ENCODE data around the gene MCM10.
"Not testable (repeated sequence)": the region's sequence is repeated elsewhere in the genome, so short reads cannot be mapped to it uniquely, and the experiment has no call there.

Gene MCM10

DNA sequence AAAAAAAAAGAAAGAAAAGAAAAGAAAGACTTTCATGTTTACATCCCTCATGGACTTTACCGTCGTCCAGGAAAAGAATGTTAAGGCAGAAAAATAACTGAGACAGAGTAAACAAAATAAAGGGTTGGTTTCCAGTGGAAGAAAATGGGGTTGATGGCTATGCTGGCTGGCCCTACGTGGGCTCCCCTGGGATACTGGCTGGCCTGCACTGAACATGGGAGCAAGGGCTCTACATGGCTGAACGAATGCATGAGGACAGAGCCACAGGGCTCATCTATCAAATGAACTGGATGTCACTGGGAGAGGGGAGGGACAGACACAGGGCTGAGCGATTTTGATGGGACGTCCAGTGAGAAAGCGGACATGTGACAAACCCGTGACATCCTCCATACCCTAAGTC is 75.3 kb downstream of the MCM10 start:
- H3K4me3 ChIP-seq (ENCODE audit: low read depth, low read length) = no peak overlapping the region
- no peak for DNase-seq (ENCODE audit: low read depth)
- TF ChIP-seq CTCF (IDR thresholded peaks at IDR 0.05; ENCODE audit: control insufficient read depth, extremely low read depth, insufficient read depth) = no peak

- no peak for TF ChIP-seq CTCF (IDR thresholded peaks at IDR 0.05; ENCODE audit: control insufficient read depth, extremely low read depth, insufficient read depth)
- H3K4me3 ChIP-seq (ENCODE audit: low read depth, low read length) = no peak overlapping the region
- no peak for DNase-seq (ENCODE audit: low read depth)
Observed at GRCh38 chr10:13238271-13239077, 77.1 kb downstream of the MCM10 start.

DNA sequence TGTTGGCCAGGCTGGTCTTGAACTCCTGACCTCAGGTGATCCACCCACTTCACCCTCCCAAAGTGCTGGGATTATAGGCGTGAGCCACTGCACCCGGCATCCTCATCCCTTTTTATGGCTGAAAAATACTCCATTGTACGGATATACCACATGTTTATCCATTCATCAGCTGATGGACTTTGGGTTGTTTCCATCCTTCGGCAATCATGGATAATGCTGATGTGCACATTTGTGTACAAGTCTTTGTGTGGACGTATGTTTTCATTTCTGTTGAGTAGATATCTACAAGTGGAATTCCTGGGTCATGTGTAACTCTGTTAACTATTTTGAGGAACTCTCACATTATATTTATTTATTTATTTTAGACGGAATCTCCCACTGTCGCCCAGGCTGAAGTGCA is 78.6 kb downstream of the MCM10 start:
- no peak overlapping the region for H3K4me3 ChIP-seq (ENCODE audit: low read depth, low read length)
- no peak for DNase-seq (ENCODE audit: low read depth)
- TF ChIP-seq CTCF (IDR thresholded peaks at IDR 0.05; ENCODE audit: control insufficient read depth, extremely low read depth, insufficient read depth) = no peak

DNA sequence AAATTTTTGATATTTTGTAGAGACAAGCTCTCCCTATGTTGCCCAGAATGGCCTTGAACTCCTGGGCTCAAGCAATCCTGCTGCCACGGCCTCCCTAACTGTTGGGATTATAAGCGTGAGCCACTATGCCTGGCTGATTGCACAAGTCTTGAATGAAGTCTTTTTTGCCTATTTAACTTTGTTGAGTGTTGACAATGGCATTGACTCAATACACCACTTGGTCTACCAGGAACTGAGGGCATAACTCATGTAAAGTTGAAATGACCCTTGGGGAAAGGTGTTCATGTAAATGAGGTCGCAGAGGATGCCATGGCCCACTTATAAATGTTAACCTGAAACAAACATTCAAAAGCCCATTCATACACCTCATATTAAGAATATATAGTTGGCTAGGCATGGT is 80.3 kb downstream of the MCM10 start:
- no peak overlapping the region for H3K4me3 ChIP-seq (ENCODE audit: low read depth, low read length)
- TF ChIP-seq CTCF (IDR thresholded peaks at IDR 0.05; ENCODE audit: control insufficient read depth, extremely low read depth, insufficient read depth) = no peak
- no peak for DNase-seq (ENCODE audit: low read depth)

DNA sequence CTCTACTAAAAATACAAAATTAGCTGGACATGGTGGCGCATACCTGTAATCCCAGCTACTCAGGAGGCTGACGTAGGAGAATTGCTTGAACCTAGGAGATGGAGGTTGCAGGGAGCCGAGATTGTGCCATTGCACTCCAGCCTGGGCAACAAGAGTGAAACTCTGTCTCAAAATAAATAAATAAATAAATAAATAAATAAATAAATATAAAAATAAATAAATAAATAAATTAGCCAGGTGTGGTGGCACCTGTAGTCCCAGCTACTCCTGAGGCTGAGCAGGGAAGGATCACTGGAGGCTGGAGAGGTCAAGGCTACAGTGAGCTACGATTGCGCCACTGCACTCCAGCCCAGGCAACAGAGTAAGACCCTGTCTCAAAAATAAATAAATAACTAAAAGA is 80.9 kb downstream of the MCM10 start:
- DNase-seq (ENCODE audit: low read depth); H3K4me3 ChIP-seq (ENCODE audit: low read depth, low read length): not testable (repeated sequence)

DNA sequence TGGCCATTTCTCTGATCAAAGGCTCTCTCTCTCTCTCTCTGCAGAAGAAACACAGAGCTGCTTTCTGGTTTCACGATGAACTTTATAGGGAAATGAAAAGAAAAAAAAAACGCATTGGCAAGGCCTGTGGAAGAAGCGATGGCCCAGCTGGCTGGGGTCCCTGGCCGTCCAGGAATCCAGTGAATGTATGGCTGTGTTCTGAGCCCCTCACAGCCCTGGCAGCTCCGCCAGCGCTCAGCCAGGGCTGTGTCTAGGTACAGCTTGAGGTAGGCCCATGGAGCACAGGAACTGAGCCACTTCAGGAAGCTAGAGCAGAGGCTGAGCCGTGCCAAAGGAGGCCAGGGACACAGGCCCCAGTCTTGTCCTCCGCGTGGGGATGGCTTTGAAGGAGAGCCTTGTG is 85.9 kb downstream of the MCM10 start:
- no peak for DNase-seq (ENCODE audit: low read depth)
- no peak for TF ChIP-seq CTCF (IDR thresholded peaks at IDR 0.05; ENCODE audit: control insufficient read depth, extremely low read depth, insufficient read depth)

DNA sequence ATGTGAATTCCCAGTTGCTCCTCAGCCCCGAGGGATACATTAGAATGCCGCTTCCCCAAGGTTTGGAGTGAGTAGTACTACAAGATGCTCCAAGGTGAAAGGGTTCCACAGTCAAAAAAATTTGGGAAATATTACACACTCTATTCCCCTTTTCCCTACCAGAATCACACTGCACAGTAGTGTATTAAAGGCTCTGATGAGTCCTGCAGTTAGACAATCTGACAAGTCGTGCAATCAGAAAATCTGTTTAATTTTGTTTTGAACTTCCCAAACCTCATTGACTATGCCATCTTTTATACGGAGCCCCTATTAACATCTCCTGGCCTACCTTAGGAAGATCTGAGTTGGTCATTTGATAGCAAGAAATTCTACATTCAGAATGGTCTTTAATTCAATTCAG is 86.4 kb downstream of the MCM10 start:
- no peak overlapping the region for H3K4me3 ChIP-seq (ENCODE audit: low read depth, low read length)
- DNase-seq (ENCODE audit: low read depth) = no peak
- TF ChIP-seq CTCF (IDR thresholded peaks at IDR 0.05; ENCODE audit: control insufficient read depth, extremely low read depth, insufficient read depth) = no peak

More for the DNA sequence above, 85.9 kb downstream of the MCM10 start:
- no peak overlapping the region for H3K4me3 ChIP-seq (ENCODE audit: low read depth, low read length)
